H1 (cell line): ENCODE results near the gene CLDN9. TPM values are rescaled to one million over a fixed set of nuclear protein-coding genes. Genes with fewer than 3 reads are reported as not detected.

Experiments
- CTCF ChIA-PET: fragments of 300-600 bp; sonication (Branson Sonifier 250); formaldehyde crosslinking; loops from one replicate; lab custom pipeline; 2021; ENCODE audit not compliant: partially characterized antibody; lab: Charles Lee
- POLR2A ChIA-PET: fragments of 300-600 bp; sonication (Branson Sonifier 250); formaldehyde crosslinking; loops from one replicate; lab custom pipeline; 2021; ENCODE audit warnings: inconsistent platforms; ENCODE audit not compliant: partially characterized antibody; lab: Charles Lee
- DNase-seq, 2 experiments: peaks; one replicate each; pipeline versions ENCODE4 v3.0.0 to v3.0.0-alpha.2; 2010 to 2022; ENCODE audit warnings: low spot score in 2 of 2, low read depth in 1 of 2, mixed read lengths in 1 of 2
- FAIRE-seq: peaks from 2 replicates; lab custom pipeline; 2011; peaks lifted over from hg19 to GRCh38; lab: Jason Lieb, UNC
- H2AFZ ChIP-seq: 2 replicates; pipeline ENCODE4 v1.8.1; 2012; ENCODE audit warnings: low read length, inconsistent platforms
- H2AK5ac ChIP-seq: 2 replicates; pipeline ENCODE4 v1.6.1; 2013; ENCODE audit warnings: low read depth, low read length
- H2BK120ac ChIP-seq: replicated peaks from 2 replicates; pipeline ENCODE3; 2013; ENCODE audit warnings: low read depth, low read length, inconsistent platforms
- H2BK12ac ChIP-seq: 2 replicates; pipeline ENCODE4 v1.6.1; 2013; ENCODE audit warnings: low read depth, low read length
- H2BK15ac ChIP-seq: 2 replicates; pipeline ENCODE4 v1.6.1; 2013; ENCODE audit warnings: low read length
- H2BK20ac ChIP-seq: 2 replicates; pipeline ENCODE4 v1.6.1; 2013; ENCODE audit warnings: low read length
- H2BK5ac ChIP-seq: 2 replicates; pipeline ENCODE4 v1.6.1; 2013; ENCODE audit warnings: low read depth, low read length
- H3K14ac ChIP-seq: 2 replicates; pipeline ENCODE4 v1.6.1; 2013; ENCODE audit warnings: inconsistent platforms; ENCODE audit not compliant: insufficient read length
- H3K18ac ChIP-seq: 2 replicates; pipeline ENCODE4 v1.6.1; 2013; ENCODE audit warnings: low read length; ENCODE audit errors: extremely low read depth
- H3K23ac ChIP-seq: 2 replicates; pipeline ENCODE4 v1.6.1; 2013; ENCODE audit warnings: inconsistent platforms; ENCODE audit not compliant: insufficient read length
- H3K23me2 ChIP-seq: 2 replicates; pipeline ENCODE4 v1.6.1; 2013; ENCODE audit warnings: low read depth, low read length
- H3K27ac ChIP-seq: 2 replicates; pipeline ENCODE4 v1.6.1; 2011; ENCODE audit warnings: low read depth, low read length, inconsistent platforms
- H3K27me3 ChIP-seq, 4 experiments: replicated peaks in 1 of 4; 1 replicate in 1 of 4; 2 replicates in 3 of 4; pipeline versions ENCODE4 v1.6.1 to v1.8.1; 2011 to 2013; ENCODE audit warnings: low read length in 3 of 4, mild to moderate bottlenecking in 3 of 4, inconsistent platforms in 2 of 4, mixed read lengths in 2 of 4, moderate library complexity in 1 of 4; ENCODE audit not compliant: control insufficient read depth in 3 of 4, insufficient read depth in 3 of 4; ENCODE audit errors: extremely low read depth in 1 of 4
- H3K36me3 ChIP-seq, 4 experiments: 2 replicates each; pipeline versions ENCODE4 v1.6.1 to v1.8.1; 2011 to 2013; ENCODE audit warnings: mild to moderate bottlenecking in 4 of 4, low read length in 3 of 4, moderate library complexity in 2 of 4, control low read depth in 1 of 4, inconsistent platforms in 1 of 4; ENCODE audit not compliant: insufficient read depth in 4 of 4, control insufficient read depth in 2 of 4
- H3K4ac ChIP-seq: replicated peaks from 2 replicates; pipeline ENCODE3; 2013; ENCODE audit warnings: low read length, low read depth, mixed read lengths, inconsistent platforms; ENCODE audit not compliant: insufficient read length
- H3K4me1 ChIP-seq, 4 experiments: replicated peaks in 1 of 4; 1 replicate in 1 of 4; 2 replicates in 3 of 4; pipeline versions ENCODE4 v1.6.1 to v1.8.1; 2011 to 2013; ENCODE audit warnings: low read length in 3 of 4, inconsistent platforms in 2 of 4, mixed read lengths in 1 of 4; ENCODE audit not compliant: insufficient read depth in 4 of 4, control insufficient read depth in 3 of 4
- H3K4me2 ChIP-seq, 2 experiments: 2 replicates each; pipeline versions ENCODE4 v1.6.1 to v1.8.1; 2011 to 2013; ENCODE audit warnings: low read depth in 2 of 2, low read length in 2 of 2, control low read depth in 1 of 2, inconsistent platforms in 1 of 2, mild to moderate bottlenecking in 1 of 2; ENCODE audit not compliant: insufficient read depth in 1 of 2
- H3K4me3 ChIP-seq, 4 experiments: fragments of 200-600, 300-600 bp in 1 of 4; sonication (generic), shearing (Covaris generic), sonication (Bioruptor Twin) in 1 of 4; 2 replicates each; pipeline versions ENCODE4 v1.5.1 to v1.8.1; 2011 to 2016; ENCODE audit warnings: low read length in 4 of 4, low read depth in 3 of 4, control low read depth in 2 of 4, inconsistent platforms in 2 of 4, mild to moderate bottlenecking in 2 of 4, mixed read lengths in 1 of 4, moderate library complexity in 1 of 4; ENCODE audit not compliant: insufficient read depth in 2 of 4; ENCODE audit errors: extremely low read depth in 1 of 4
- H3K56ac ChIP-seq: replicated peaks from 2 replicates; pipeline ENCODE3; 2013; ENCODE audit warnings: low read depth, mild to moderate bottlenecking, mixed read lengths, low read length, inconsistent platforms; ENCODE audit not compliant: insufficient read length
- H3K79me1 ChIP-seq: 2 replicates; pipeline ENCODE4 v1.6.1; 2013; ENCODE audit warnings: low read depth, low read length, control low read depth
- H3K79me2 ChIP-seq, 2 experiments: 2 replicates each; pipeline versions ENCODE4 v1.6.1 to v1.8.1; 2012 to 2013; ENCODE audit warnings: low read length in 2 of 2, mild to moderate bottlenecking in 2 of 2, inconsistent platforms in 1 of 2; ENCODE audit not compliant: insufficient read depth in 2 of 2, control insufficient read depth in 1 of 2
- H3K9ac ChIP-seq, 4 experiments: replicated peaks in 1 of 4; 1 replicate in 1 of 4; 2 replicates in 3 of 4; pipeline versions ENCODE4 v1.6.1 to v1.8.1; 2011 to 2013; ENCODE audit warnings: low read depth in 3 of 4, low read length in 3 of 4, control low read depth in 2 of 4, mild to moderate bottlenecking in 2 of 4, moderate library complexity in 2 of 4, inconsistent platforms in 1 of 4; ENCODE audit errors: extremely low read depth in 1 of 4
- H3K9me3 ChIP-seq, 2 experiments: 2 replicates each; pipeline versions ENCODE4 v1.6.1 to v1.8.1; 2012 to 2013; ENCODE audit warnings: mild to moderate bottlenecking in 2 of 2, moderate library complexity in 2 of 2, control low read depth in 1 of 2, inconsistent platforms in 1 of 2, low read depth in 1 of 2, low read length in 1 of 2, mixed read lengths in 1 of 2; ENCODE audit not compliant: insufficient read depth in 2 of 2
- H4K20me1 ChIP-seq, 2 experiments: replicated peaks in 1 of 2; 2 replicates each; pipeline versions ENCODE3 to v1.8.1; 2011 to 2013; ENCODE audit warnings: inconsistent platforms in 2 of 2, low read length in 2 of 2, mild to moderate bottlenecking in 1 of 2; ENCODE audit not compliant: insufficient read depth in 2 of 2, control insufficient read depth in 1 of 2
- H4K5ac ChIP-seq: 2 replicates; pipeline ENCODE4 v1.6.1; 2013; ENCODE audit warnings: low read length, low read depth, mixed read lengths, inconsistent platforms; ENCODE audit not compliant: insufficient read length
- H4K8ac ChIP-seq: 2 replicates; pipeline ENCODE4 v1.8.0; 2013; ENCODE audit warnings: mild to moderate bottlenecking, moderate library complexity, low read length, inconsistent platforms; ENCODE audit not compliant: insufficient read depth; ENCODE audit errors: extremely low read depth
- H4K91ac ChIP-seq: replicated peaks from 2 replicates; pipeline ENCODE3; 2013; ENCODE audit warnings: low read length, mixed read lengths, inconsistent platforms; ENCODE audit not compliant: insufficient read length
- E2F6 ChIP-seq: IDR thresholded peaks from 2 replicates; pipeline ENCODE4 v1.6.1; 2012; ENCODE audit warnings: inconsistent platforms
- EZH2 ChIP-seq: fragments of 200-600 bp; sonication (generic); IDR thresholded peaks from 2 replicates; pipeline ENCODE4 v1.7.1; 2012; ENCODE audit warnings: low read depth, mild to moderate bottlenecking, moderate library complexity, low read length, inconsistent platforms; ENCODE audit not compliant: severe bottlenecking
- FOSL1 ChIP-seq: IDR thresholded peaks from 2 replicates; pipeline ENCODE4 v1.6.1; 2011; ENCODE audit warnings: mild to moderate bottlenecking, low read depth, low read length, moderate library complexity; ENCODE audit not compliant: insufficient read depth
- KDM5A ChIP-seq: fragments of 200-600 bp; IDR thresholded peaks from 2 replicates; pipeline ENCODE4 v1.7.1; 2012; ENCODE audit warnings: mild to moderate bottlenecking, low read length, inconsistent platforms, mixed read lengths
- NANOG ChIP-seq: IDR thresholded peaks from 2 replicates; pipeline ENCODE4 v1.6.1; 2011; ENCODE audit warnings: low read length, low read depth, mild to moderate bottlenecking, inconsistent platforms; ENCODE audit not compliant: insufficient read depth, poor library complexity, severe bottlenecking
- SIN3A ChIP-seq, 2 experiments: IDR thresholded peaks in 1 of 2; conservative IDR thresholded peaks in 1 of 2; 2 replicates each; pipeline ENCODE4 v1.6.1; 2011 to 2012; ENCODE audit warnings: low read length in 2 of 2, improper control_type of control experiment in 1 of 2, low read depth in 1 of 2, mild to moderate bottlenecking in 1 of 2
- SP4 ChIP-seq: IDR thresholded peaks from 2 replicates; pipeline ENCODE4 v1.6.1; 2012; ENCODE audit warnings: low read length, inconsistent platforms
- TAF1 ChIP-seq: IDR thresholded peaks from 2 replicates; pipeline ENCODE4 v1.6.1; 2011; ENCODE audit warnings: mild to moderate bottlenecking, low read depth, low read length
- TEAD4 ChIP-seq: IDR thresholded peaks from 2 replicates; pipeline ENCODE4 v1.6.1; 2012; ENCODE audit warnings: low read depth, low read length, inconsistent platforms, mixed read lengths
- ZNF274 ChIP-seq: IDR thresholded peaks from 2 replicates; pipeline ENCODE4 v1.7.0; 2012; ENCODE audit warnings: low read length, borderline replicate concordance; ENCODE audit errors: extremely low read depth
- WGBS, 2 experiments: shearing (Covaris generic) in 1 of 2; methylation state at CpG; one replicate each; pipeline versions ENCODE4 v1.1.6 to v1.1.7; 2013 to 2015; ENCODE audit warnings: low lambda C conversion rate in 2 of 2, mixed read lengths in 2 of 2, inconsistent platforms in 1 of 2, low coverage in 1 of 2, missing lambda C conversion rate in 1 of 2; ENCODE audit not compliant: insufficient replicate concordance in 2 of 2, insufficient coverage in 1 of 2, insufficient read length in 1 of 2; ENCODE audit errors: extremely low coverage in 1 of 2, missing lambda C conversion rate in 1 of 2; 5-methylcytosine and 5-hydroxymethylcytosine counted together
- polyA plus RNA-seq, 7 experiments: library from polyadenylated mRNA; depleted of rRNA in 3 of 7; stranded (reverse) in 5 of 7; unstranded in 2 of 7; fragments of >200 nt in 5 of 7; fragments of 200-250 nt in 2 of 7; gene quantifications; 1 replicate in 5 of 7; 2 replicates in 1 of 7; 4 replicates in 1 of 7; pipeline versions ENCODE4 v1.2.1 to v1.2.3, GENCODE V29; 2011 to 2013; ENCODE audit warnings: missing spikeins in 2 of 7, mixed read lengths in 2 of 7
- total RNA-seq: library from RNA; stranded (reverse); fragmentation: NEBNext Ultra II Directional; extraction: Animal tissue kit (Norgen Biotek cat#: 25700); gene quantifications from 2 replicates; pipeline ENCODE4 v1.2.1, GENCODE V29; 2021

The CLDN9 gene
- total and polyA plus RNA-seq, 2 of the 8 experiments (the other 6 are each of a cell fraction or from before 2014, with no cell fraction given): 0.60 to 0.89 TPM

GRCh38 chr16:3046641-3047386 is 34.1 kb downstream of the CLDN9 start:
- DNase-seq (peak in 1 of 2 experiments; percentile 84), FAIRE-seq (no peak)
- Histone ChIP-seq H3K14ac (no peak overlapping the region), H2AFZ (no peak overlapping the region), H2BK15ac (no peak overlapping the region), H3K79me2 (peaks cover 0 to 5% of the 10 kb centered on the region in 2 experiments; a peak in 1 of 4 replicates), H3K4me1 (peaks cover 0 to 3% (median 0%) of the 10 kb centered on the region in 4 experiments; a peak in 3 of 7 replicates), H3K9ac (peak overlapping the region in 3 of 4 experiments; percentile 5 to 57 (median 31); a peak in 2 of 7 replicates), H4K20me1 (peaks cover 0 to 16% of the 10 kb centered on the region in 2 experiments), H3K23me2 (peaks cover 6% of the 10 kb centered on the region; the same call in 1 of the 2 replicates), H4K5ac (peak overlapping the region; percentile 97), H2BK5ac (no peak overlapping the region; the same call in 1 of the 2 replicates), H3K79me1 (no peaks in the 10 kb centered on the region), H4K8ac (peak overlapping the region; percentile 79; the same call in 1 of the 2 replicates), H3K56ac (peak overlapping the region; percentile 16), H3K9me3 (no peaks in the 10 kb centered on the region), H2BK12ac (no peak overlapping the region), H3K27ac (no peak overlapping the region), H2BK120ac (no peak overlapping the region), H3K23ac (no peak overlapping the region), H3K4ac (no peak overlapping the region), H3K4me3 (peak overlapping the region; percentile 66 to 89 (median 80)), H3K4me2 (peak overlapping the region; percentile 79 to 84), H3K36me3 (no peaks in the 10 kb centered on the region), H2BK20ac (no peak overlapping the region), H2AK5ac (no peak overlapping the region), H4K91ac (peak overlapping the region; percentile 54), H3K18ac (peak overlapping the region; percentile 48), H3K27me3 (peaks cover 0 to 8% (median 3%) of the 10 kb centered on the region in 4 experiments; a peak in 6 of 7 replicates)
- CTCF ChIA-PET: interaction anchor here (0.6 to 7.4 kb wide), 12 partner anchors 8 to 1355 kb away, joined by 3 to 117 read pairs (median 6); partner anchors contain the start of genes ZNF213 and ZSCAN10
- 3% methylated on average over 27 of the region's 54 CpGs; no CpG with 5 or more reads in 1 of the 2 experiments for WGBS, 2 experiments
- POLR2A ChIA-PET: interaction anchor here (0.8 to 6.1 kb wide), 24 partner anchors 9 to 143 kb away, joined by 3 to 94 read pairs (median 6); partner anchors contain the start of genes CLDN6, HCFC1R1, IL32 and PAQR4
- TF ChIP-seq TEAD4 (no peak), SIN3A (conservative IDR thresholded peaks at IDR 0.05 in 1 of 2, IDR thresholded peaks at IDR 0.05 in 1 of 2; ENCODE audit: low read depth in 1 of 2, low read length in 2 of 2) (peak in 1 of 2 experiments; percentile 70; a peak in 1 of 4 replicates), FOSL1 (no peak), KDM5A (no peak), NANOG (no peak), E2F6 (peak; percentile 20), TAF1 (peak; percentile 43; the same call in 1 of the 2 replicates), EZH2 (no peak), SP4 (no peak), ZNF274 (no peak)
